NCI-H146 treated with DMSO at 0.1 percent for 48 hours (cell line): ENCODE measurements around the gene TPCN1.

Experiments
- DNase-seq: peaks from one replicate; lab custom pipeline; 2025; ENCODE audit not compliant: unreplicated experiment; lab: John Stamatoyannopoulos, UW

TPCN1 gene

GRCh38 chr12:113278633-113279032, 57.4 kb downstream of the TPCN1 start:
- DNase-seq: no peak

GRCh38 chr12:113284751-113285150, 63.5 kb downstream of the TPCN1 start:
- no peak for DNase-seq

GRCh38 chr12:113285679-113286610, 64.7 kb downstream of the TPCN1 start:
- no peak for DNase-seq

GRCh38 chr12:113286712-113287111, 65.4 kb downstream of the TPCN1 start:
- DNase-seq: no peak

- DNase-seq: no peak
Observed at GRCh38 chr12:113287146-113287898, 66.1 kb downstream of the TPCN1 start.

- DNase-seq: no peak
Observed at GRCh38 chr12:113287899-113288282, 66.6 kb downstream of the TPCN1 start.

- no peak for DNase-seq
Observed at GRCh38 chr12:113289361-113289760, 68.1 kb downstream of the TPCN1 start.

- DNase-seq: no peak
Observed at GRCh38 chr12:113290506-113290905, 69.2 kb downstream of the TPCN1 start.

- no peak for DNase-seq
Observed at GRCh38 chr12:113291586-113291985, 70.3 kb downstream of the TPCN1 start.

- no peak for DNase-seq
Observed at GRCh38 chr12:113292091-113292490, 70.8 kb downstream of the TPCN1 start.

- DNase-seq: no peak
Observed at GRCh38 chr12:113292547-113292946, 71.3 kb downstream of the TPCN1 start.

- no peak for DNase-seq
Observed at GRCh38 chr12:113293100-113293499, 71.8 kb downstream of the TPCN1 start.

GRCh38 chr12:113295886-113296556, 74.8 kb downstream of the TPCN1 start:
- no peak for DNase-seq

GRCh38 chr12:113296557-113297213, 75.4 kb downstream of the TPCN1 start:
- DNase-seq: no peak

- DNase-seq: no peak
Observed at GRCh38 chr12:113297214-113297587, 75.9 kb downstream of the TPCN1 start.

GRCh38 chr12:113297621-113298471, 76.6 kb downstream of the TPCN1 start:
- no peak for DNase-seq

- DNase-seq: no peak
Observed at GRCh38 chr12:113298472-113298817, 77.2 kb downstream of the TPCN1 start.

GRCh38 chr12:113298861-113299545, 77.7 kb downstream of the TPCN1 start:
- no peak for DNase-seq

GRCh38 chr12:113299619-113300237, 78.5 kb downstream of the TPCN1 start:
- DNase-seq: no peak
